Calu3 (cell line): Measurements from ENCODE around the gene TEKT5. TPM values are rescaled to one million over a fixed set of nuclear protein-coding genes. Genes with fewer than 3 reads are reported as not detected.

Experiments used
- BruUV-seq: library from RNA; stranded (reverse); fragments of 400-500 nt; replicated peaks from 2 replicates; lab custom pipeline; 2021; lab: Mats Ljungman, UMichigan
- CTCF ChIA-PET: fragments of 300-600 bp; sonication (Branson Sonifier 250); formaldehyde crosslinking; loops from one replicate; lab custom pipeline; 2022; ENCODE audit warnings: antibody characterized with exemption; lab: Charles Lee
- DNase-seq: peaks from one replicate; pipeline ENCODE4 v3.0.0; 2022
- H3K27ac Mint-ChIP-seq: one replicate; pipeline ENCODE4 v1.8.0; 2022; ENCODE audit warnings: mixed read lengths; ENCODE audit not compliant: unreplicated experiment
- H3K27me3 Mint-ChIP-seq: one replicate; pipeline ENCODE4 v1.8.0; 2022; ENCODE audit warnings: mixed read lengths; ENCODE audit not compliant: unreplicated experiment
- H3K36me3 Mint-ChIP-seq: one replicate; pipeline ENCODE4 v1.8.0; 2022; ENCODE audit warnings: mild to moderate bottlenecking, moderate library complexity, mixed read lengths; ENCODE audit not compliant: insufficient read depth, unreplicated experiment
- H3K4me1 Mint-ChIP-seq: one replicate; pipeline ENCODE4 v1.8.0; 2022; ENCODE audit warnings: mild to moderate bottlenecking, low read depth, mixed read lengths; ENCODE audit not compliant: unreplicated experiment
- H3K4me3 Mint-ChIP-seq: one replicate; pipeline ENCODE4 v1.8.0; 2022; ENCODE audit warnings: mild to moderate bottlenecking, low read depth, moderate library complexity, mixed read lengths; ENCODE audit not compliant: unreplicated experiment
- H3K9me3 Mint-ChIP-seq: one replicate; pipeline ENCODE4 v1.8.0; 2022; ENCODE audit warnings: low read depth, mixed read lengths; ENCODE audit not compliant: unreplicated experiment
- CTCF ChIP-seq: fragments of 200-600 bp; IDR thresholded peaks from one replicate; pipeline ENCODE4 v1.8.0; 2022; ENCODE audit warnings: antibody characterized with exemption; ENCODE audit not compliant: unreplicated experiment
- intact Hi-C: fragments of 100-400 bp; cut with micrococcal nuclease; formaldehyde crosslinking; loops from one replicate; pipeline ENCODE4 v1.10.0; 2022; ENCODE audit not compliant: unreplicated experiment
- total RNA-seq: library from RNA; stranded (reverse); gene quantifications from 2 replicates; pipeline ENCODE4 v1.2.3, GENCODE V29; 2022

TEKT5 gene
- total RNA-seq, 1 experiment from 2014 or later = not detected

- DNase-seq = no peak
- no peaks in the 10 kb centered on the region for H3K36me3 Mint-ChIP-seq
- TF ChIP-seq CTCF = no peak
- CTCF ChIA-PET = no interaction called here
- peaks cover 39% of the 10 kb centered on the region for H3K27me3 Mint-ChIP-seq
- peaks cover 2% of the 10 kb centered on the region for H3K9me3 Mint-ChIP-seq
- BruUV-seq = no TSS peak
- intact Hi-C loops = no loop called here
- no peak overlapping the region for H3K27ac Mint-ChIP-seq
- H3K4me3 Mint-ChIP-seq = no peak overlapping the region
- H3K4me1 Mint-ChIP-seq = peaks cover 9% of the 10 kb centered on the region
These were observed 88.1 kb downstream of the TEKT5 start for GRCh38 chr16:10606607-10607006.

- CTCF ChIA-PET = interaction anchor here (0.6 kb wide), 1 partner anchor 1120 kb away, joined by 3 read pairs; no protein-coding TSS in a partner anchor
- H3K4me1 Mint-ChIP-seq = peaks cover 3% of the 10 kb centered on the region
- intact Hi-C loops = no loop called here
- no peak for TF ChIP-seq CTCF
- no peak overlapping the region for H3K4me3 Mint-ChIP-seq
- no peaks in the 10 kb centered on the region for H3K36me3 Mint-ChIP-seq
- peaks cover 2% of the 10 kb centered on the region for H3K9me3 Mint-ChIP-seq
- H3K27me3 Mint-ChIP-seq = peaks cover 39% of the 10 kb centered on the region
- H3K27ac Mint-ChIP-seq = no peak overlapping the region
- DNase-seq = no peak
- no TSS peak for BruUV-seq
These were observed 89.1 kb downstream of the TEKT5 start for GRCh38 chr16:10605636-10606035.

- H3K27ac Mint-ChIP-seq = no peak overlapping the region
- DNase-seq = no peak
- CTCF ChIA-PET = no interaction called here
These were observed 93.0 kb downstream of the TEKT5 start for GRCh38 chr16:10601444-10602408.

More at GRCh38 chr16:10601444-10602408, 93.0 kb downstream of the TEKT5 start:
- TF ChIP-seq CTCF = no peak
- Mint-ChIP-seq H3K36me3 (no peaks in the 10 kb centered on the region), H3K27me3 (peaks cover 32% of the 10 kb centered on the region), H3K4me3 (no peak overlapping the region), H3K9me3 (peaks cover 2% of the 10 kb centered on the region), H3K4me1 (peaks cover 12% of the 10 kb centered on the region)
- BruUV-seq = no TSS peak
- intact Hi-C loops = no loop called here
